Upper lobe of left lung (tissue), 4 donors: ENCODE data around the gene PRPS1L1.

Experiments
- CTCF ChIP-seq, 6 experiments: fragments of 450-650 bp in 4 of 6; fragments of 200-600 bp in 2 of 6; sonication (generic) in 2 of 6; IDR thresholded peaks; one replicate each; pipeline ENCODE4 v1.5.1; 2016 to 2019; ENCODE audit warnings: antibody characterized with exemption in 6 of 6
- EP300 ChIP-seq, 4 donors: sonication (generic); formaldehyde crosslinking; IDR thresholded peaks; one replicate each; pipeline ENCODE4 v1.5.1; 2017; ENCODE audit warnings: antibody characterized with exemption in 4 of 4, control low read depth in 2 of 4
- POLR2A ChIP-seq, 4 donors: fragments of 450-650 bp; IDR thresholded peaks; one replicate each; pipeline ENCODE4 v1.5.1; 2016 to 2017; ENCODE audit warnings: antibody characterized with exemption in 4 of 4, mild to moderate bottlenecking in 2 of 4

- TF ChIP-seq EP300 (IDR thresholded peaks at IDR 0.05) (no peak), CTCF (IDR thresholded peaks at IDR 0.05) (peak; percentile 21 to 53 (median 46)), POLR2A (IDR thresholded peaks at IDR 0.05) (no peak)
These were observed 36.7 kb upstream of the PRPS1L1 start for GRCh38 chr7:18064242-18064838.
